ENCODE results near the gene ZNF385A. TPM values are rescaled to one million over a fixed set of nuclear protein-coding genes. Genes with fewer than 3 reads are reported as not detected.

Gene ZNF385A
- total and polyA plus RNA-seq, 9 of the 15 experiments (the other 6 are each of a cell fraction or from before 2014, with no cell fraction given): 1.0 to 111 (median 7.7) TPM

DNA sequence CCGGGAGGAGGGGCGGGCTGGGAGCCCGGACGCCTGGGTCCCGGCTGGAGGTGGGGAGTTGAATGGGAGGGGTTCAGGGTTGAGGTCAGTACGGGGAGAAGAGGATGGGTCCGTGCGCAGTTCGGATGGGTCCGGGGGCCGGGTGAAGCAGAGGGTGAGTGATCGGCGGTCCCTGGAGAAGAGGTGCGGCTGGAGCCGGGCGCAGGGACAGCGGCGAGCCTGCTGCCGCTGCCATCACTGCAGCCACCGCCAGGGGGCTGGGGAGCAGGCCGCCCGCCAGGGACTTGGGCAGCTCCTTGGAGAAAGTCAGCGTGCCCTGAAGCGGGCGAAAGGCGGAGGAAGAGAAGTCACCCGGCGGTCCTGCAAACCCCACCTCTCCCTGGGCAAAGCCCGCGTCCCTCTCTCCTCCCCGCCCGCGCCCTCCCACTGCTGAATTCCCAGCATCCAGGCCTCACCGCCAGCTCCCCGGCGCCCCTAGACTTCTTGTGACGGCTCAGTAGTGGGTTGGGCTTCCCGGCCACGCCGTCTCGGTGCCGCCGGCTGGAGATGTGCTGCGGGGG, 14.3 kb downstream of the ZNF385A start (continued):
- TF ChIP-seq, protein P1, sequence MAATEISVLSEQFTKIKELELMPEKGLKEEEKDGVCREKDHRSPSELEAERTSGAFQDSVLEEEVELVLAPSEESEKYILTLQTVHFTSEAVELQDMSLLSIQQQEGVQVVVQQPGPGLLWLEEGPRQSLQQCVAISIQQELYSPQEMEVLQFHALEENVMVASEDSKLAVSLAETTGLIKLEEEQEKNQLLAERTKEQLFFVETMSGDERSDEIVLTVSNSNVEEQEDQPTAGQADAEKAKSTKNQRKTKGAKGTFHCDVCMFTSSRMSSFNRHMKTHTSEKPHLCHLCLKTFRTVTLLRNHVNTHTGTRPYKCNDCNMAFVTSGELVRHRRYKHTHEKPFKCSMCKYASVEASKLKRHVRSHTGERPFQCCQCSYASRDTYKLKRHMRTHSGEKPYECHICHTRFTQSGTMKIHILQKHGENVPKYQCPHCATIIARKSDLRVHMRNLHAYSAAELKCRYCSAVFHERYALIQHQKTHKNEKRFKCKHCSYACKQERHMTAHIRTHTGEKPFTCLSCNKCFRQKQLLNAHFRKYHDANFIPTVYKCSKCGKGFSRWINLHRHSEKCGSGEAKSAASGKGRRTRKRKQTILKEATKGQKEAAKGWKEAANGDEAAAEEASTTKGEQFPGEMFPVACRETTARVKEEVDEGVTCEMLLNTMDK (IDR thresholded peaks at IDR 0.05; ENCODE audit: borderline replicate concordance, insufficient read depth, low read depth, low read length, poor library complexity, severe bottlenecking): no peak
- TF ChIP-seq MYNN (IDR thresholded peaks at IDR 0.05): peak; percentile 65; the same call in 1 of the 2 replicates
- no peak for TF ChIP-seq MYNN (CRISPR knock-in tag; IDR thresholded peaks at IDR 0.05)
- 0 out of 2 replicates have a peak, but pooled peaks have one; percentile 12 for TF ChIP-seq JUND (IDR thresholded peaks at IDR 0.05; ENCODE audit: borderline replicate concordance, low read depth, low read length)
- no peak for TF ChIP-seq JUND (tag; IDR thresholded peaks at IDR 0.05; ENCODE audit: borderline replicate concordance, low read depth, low read length)
- no peak for TF ChIP-seq RBM39 (optimal IDR thresholded peaks at IDR 0.05; ENCODE audit: low read depth, low read length)
- TF ChIP-seq ZNF134 (CRISPR knock-in tag; conservative IDR thresholded peaks at IDR 0.05): no peak
- TF ChIP-seq RUNX1 (IDR thresholded peaks at IDR 0.05; ENCODE audit: low read depth): 0 out of 2 replicates have a peak, but pooled peaks have one; percentile 43
- TF ChIP-seq ZNF217 (CRISPR knock-in tag; IDR thresholded peaks at IDR 0.05): no peak
- TF ChIP-seq TFE3 (CRISPR knock-in tag; IDR thresholded peaks at IDR 0.05): no peak
- no peak for TF ChIP-seq TCFL5 (CRISPR knock-in tag; conservative IDR thresholded peaks at IDR 0.05)
- no peak for TF ChIP-seq SMARCA5 (IDR thresholded peaks at IDR 0.05)
- TF ChIP-seq SAFB (IDR thresholded peaks at IDR 0.05; ENCODE audit: borderline replicate concordance, low read depth, low read length): no peak
- no peak for TF ChIP-seq ZNF41 (CRISPR knock-in tag; conservative IDR thresholded peaks at IDR 0.05)
- no peak for TF ChIP-seq DNMT1 (IDR thresholded peaks at IDR 0.05)
- no peak for TF ChIP-seq ETV1 (tag; conservative IDR thresholded peaks at IDR 0.05; ENCODE audit: low read depth)
- TF ChIP-seq BRCA1 (IDR thresholded peaks at IDR 0.05): no peak
- TF ChIP-seq BRCA1 (CRISPR knock-in tag; IDR thresholded peaks at IDR 0.05): no peak
- TF ChIP-seq, protein P2, sequence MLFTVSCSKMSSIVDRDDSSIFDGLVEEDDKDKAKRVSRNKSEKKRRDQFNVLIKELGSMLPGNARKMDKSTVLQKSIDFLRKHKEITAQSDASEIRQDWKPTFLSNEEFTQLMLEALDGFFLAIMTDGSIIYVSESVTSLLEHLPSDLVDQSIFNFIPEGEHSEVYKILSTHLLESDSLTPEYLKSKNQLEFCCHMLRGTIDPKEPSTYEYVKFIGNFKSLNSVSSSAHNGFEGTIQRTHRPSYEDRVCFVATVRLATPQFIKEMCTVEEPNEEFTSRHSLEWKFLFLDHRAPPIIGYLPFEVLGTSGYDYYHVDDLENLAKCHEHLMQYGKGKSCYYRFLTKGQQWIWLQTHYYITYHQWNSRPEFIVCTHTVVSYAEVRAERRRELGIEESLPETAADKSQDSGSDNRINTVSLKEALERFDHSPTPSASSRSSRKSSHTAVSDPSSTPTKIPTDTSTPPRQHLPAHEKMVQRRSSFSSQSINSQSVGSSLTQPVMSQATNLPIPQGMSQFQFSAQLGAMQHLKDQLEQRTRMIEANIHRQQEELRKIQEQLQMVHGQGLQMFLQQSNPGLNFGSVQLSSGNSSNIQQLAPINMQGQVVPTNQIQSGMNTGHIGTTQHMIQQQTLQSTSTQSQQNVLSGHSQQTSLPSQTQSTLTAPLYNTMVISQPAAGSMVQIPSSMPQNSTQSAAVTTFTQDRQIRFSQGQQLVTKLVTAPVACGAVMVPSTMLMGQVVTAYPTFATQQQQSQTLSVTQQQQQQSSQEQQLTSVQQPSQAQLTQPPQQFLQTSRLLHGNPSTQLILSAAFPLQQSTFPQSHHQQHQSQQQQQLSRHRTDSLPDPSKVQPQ (CRISPR knock-in tag; IDR thresholded peaks at IDR 0.05; ENCODE audit: borderline replicate concordance): no peak
- TF ChIP-seq MAFG (tag; conservative IDR thresholded peaks at IDR 0.05): no peak
- TF ChIP-seq ZNF75A (CRISPR knock-in tag; IDR thresholded peaks at IDR 0.05): no peak
- no peak for TF ChIP-seq PATZ1 (CRISPR knock-in tag; IDR thresholded peaks at IDR 0.05; ENCODE audit: borderline replicate concordance)
